GM19452 (cell line): ENCODE results near the gene GMPPB.

Experiments
- ATAC-seq: cut with Tn5 transposase; IDR thresholded peaks from one replicate; pipeline ENCODE4 v1.9.1; 2021; ENCODE audit not compliant: unreplicated experiment

The GMPPB gene

DNA sequence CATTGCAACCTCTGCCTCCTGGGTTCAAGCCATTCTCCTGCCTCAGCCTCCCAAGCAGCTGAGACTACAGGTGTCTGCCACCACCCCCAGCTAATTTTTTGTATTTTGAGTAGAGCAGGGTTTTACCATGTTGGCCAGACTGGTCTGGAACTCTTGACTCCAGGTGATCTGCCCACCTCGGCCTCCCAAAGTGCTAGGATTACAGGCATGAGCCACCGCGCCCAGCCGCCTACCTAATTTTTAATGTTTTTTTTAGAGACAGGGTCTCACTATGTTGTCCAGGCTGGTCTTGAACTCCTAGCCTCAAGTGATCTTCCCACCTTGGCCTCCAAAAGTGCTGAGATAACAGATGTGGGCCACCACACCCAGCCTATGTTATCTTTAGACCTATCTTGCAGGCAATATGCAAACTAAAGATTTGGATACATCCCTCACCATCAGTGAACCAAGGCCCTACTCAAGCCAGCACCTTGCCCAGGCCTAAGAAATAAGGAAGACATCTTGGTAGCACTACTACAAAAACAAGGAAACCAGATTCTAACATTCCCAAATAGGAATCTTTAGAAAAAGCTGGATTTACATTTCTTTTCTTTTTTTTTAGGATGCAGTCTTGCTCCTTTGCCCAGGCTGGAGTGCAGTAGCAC lies 6.3 kb upstream of the GMPPB start:
- ATAC-seq, result no peak

DNA sequence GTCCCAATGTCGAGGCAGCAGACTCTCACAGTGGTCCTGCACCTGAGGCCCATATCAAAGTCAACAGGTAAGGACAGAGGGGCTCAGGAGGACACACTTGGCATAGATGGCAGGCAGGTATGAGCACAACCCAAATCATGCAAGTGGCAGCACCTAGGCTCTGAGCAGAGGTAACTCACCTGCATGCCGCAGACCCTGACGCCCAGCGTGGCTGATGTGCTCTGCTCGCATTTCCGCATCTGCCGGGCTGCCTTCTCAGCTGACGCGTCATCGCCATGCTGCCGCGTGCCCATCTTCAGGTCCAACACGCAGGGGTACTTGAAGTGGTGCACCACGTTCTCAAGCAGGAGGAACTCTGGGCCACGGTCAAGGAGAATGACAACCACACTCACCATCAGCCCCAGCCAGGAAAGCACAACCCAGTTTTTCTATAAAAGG lies 4.2 kb upstream of the GMPPB start:
- ATAC-seq, result no peak

DNA sequence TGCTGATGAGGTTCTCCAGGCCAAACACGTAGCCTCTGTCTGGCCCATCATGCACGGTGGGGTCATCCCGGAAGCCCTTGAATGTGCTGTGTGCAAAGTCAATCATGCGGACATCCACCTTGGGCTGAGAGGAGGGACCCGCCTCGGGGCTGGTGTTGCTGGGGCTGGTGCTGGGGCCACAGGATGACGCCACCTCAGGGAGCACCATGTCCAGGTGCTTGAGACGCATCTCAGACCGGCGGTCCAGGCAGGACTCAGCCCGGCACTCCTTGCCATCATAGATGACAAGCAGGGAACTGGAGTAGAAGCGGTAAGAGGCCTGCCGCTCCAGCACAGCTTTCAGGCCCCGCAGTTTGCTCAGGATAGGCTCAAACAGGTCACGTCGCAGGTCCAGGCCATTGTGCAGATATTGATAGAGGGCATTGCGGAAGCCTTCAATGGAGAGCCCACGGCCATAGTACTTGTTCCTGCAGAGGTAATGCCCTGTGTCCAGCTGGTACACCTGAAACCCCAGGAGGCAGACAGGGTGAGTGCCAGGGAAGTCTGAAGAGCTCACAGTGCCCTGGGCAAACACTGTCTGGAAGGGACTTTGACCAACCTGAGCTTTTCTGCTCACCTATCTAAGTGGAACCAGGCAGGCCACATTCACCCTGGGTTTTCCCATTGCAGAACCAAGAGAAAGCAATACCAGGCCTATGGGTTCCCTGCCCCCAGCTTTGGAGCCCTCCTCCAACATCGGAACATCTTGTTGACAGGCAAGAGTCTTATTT lies 3.6 kb upstream of the GMPPB start:
- ATAC-seq, result no peak

DNA sequence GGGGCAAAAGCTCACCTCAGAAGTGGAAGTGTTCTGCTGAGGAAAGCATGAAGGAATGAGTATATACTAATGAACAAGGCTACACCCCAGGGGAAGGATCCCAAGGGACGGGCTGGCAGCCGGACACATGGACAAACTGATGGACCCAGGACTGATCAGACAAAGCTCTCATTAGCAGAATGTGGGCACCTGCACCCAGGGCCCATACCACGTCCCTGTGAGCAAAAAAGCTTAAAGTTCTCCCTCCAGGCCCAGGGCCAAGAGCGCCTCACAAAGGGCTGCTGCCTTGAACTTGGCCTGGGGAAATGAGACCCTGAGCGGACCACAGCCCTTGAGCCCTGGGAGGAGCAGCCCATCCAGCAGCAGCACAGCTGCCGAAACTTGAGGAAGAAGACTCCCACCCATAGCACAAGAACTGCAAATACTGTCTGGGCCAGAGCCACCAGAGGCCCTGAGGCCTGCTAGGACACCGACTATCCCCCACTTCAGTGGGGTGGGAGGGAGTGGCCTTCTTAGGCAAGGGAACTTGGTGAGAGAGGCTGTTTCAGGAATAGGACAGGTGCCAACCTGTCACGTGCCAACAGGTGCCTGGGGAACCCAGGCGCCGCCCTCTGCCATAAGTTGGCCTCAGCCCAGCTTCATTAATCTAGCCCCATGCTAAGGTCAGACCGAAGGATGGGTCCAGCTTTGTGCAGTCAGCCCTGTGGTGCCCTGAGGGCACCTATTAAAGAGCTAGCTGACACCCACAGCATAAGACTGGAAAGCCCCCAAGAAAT lies 2.3 kb upstream of the GMPPB start:
- no peak for ATAC-seq

DNA sequence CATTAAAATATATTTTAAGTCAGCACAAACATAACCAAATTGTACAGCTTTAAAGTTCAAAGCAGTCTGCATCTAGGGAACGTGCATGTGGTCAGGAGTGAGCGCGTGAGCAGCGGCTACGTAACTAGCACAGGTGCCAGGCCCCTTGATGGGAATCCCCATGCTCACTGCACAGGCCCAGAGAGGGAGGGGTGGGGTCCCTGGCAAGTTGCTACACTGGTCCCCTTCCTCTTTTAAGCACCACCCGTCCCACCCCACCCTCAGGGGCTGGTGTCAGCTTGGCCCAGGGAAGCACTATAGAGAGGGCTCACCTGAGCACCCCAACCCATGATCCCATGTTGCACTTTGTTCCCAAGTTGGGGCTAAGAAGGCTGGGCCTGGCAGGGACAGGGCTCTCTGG lies 835 bp upstream of the GMPPB start:
- ATAC-seq, result no peak

DNA sequence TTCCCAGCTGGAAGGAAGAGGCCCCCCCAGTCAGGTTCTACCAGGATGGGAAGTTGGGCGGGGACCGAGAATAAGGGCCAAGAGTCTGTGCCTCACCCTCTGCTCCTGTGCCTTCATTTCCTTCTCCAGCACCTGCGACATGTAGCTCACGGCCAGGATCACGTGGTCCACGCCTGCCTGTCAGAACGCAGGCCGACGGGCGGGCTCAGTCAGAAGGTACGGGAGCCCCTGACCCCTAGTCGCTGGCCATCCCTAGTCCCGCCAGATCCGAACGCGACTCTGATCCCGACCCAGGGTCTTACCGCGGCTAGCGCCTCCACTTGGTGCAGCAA lies 489 bp downstream of the GMPPB start:
- ATAC-seq, result no peak

DNA sequence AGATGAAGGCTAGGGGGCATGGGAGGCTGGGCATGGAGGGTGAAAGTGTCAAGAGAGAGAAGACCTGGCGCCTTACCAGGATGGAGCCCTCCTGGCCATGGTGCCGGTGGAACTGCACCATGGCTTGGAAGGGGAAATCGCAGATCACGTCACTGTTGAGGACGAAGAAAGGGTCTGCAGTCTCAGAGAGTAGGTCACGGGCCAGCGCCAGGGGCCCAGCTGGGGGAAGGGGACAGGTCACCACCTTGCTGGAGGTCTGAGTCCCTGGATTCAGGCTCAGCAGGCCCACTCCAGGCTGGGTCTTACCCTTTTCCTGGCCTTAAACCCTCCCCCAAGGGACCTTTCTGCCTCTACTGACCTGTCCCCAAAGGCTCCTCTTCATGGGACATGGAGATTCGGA lies 855 bp downstream of the GMPPB start:
- no peak for ATAC-seq

DNA sequence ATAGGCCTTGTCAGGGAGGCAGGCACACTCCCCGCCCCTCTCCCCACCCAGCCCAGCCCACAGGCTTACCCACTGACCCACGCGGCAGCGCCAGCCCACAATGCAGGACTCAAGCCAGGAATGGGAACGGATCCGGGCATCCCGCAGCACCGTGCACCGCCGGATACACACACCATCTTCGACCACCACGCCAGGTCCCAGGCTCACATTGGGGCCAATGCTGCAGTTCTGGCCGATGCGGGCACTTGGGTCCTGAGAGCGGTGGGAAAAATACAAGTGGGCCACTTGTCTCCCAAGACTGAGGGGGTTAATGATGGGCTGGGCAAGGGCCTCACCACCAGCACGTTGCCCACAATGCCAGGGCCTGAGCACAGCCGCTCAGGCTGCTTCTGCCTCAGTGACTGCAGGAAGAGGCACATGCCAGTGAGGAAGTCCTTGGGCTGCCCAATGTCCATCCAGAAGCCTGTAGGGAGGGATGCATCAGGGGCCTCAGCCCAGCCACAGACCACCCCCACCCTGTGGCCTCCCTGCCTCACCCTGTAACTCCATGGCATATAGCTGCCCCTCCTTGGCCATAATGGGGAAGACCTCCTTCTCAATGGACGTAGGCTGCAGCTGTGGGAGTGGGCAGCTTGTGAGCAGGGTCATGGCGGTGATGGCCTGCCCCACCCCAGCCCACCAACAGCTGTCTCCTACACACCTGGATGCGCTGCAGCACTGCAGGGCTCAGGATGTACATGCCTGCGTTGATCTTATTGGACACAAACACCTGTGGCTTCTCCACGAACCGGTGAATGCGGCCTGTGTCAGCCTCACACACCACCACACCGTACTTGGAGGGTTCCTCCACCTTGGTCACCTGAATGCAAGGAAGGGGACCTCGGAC lies 1.6 kb downstream of the GMPPB start:
- ATAC-seq, result no peak

DNA sequence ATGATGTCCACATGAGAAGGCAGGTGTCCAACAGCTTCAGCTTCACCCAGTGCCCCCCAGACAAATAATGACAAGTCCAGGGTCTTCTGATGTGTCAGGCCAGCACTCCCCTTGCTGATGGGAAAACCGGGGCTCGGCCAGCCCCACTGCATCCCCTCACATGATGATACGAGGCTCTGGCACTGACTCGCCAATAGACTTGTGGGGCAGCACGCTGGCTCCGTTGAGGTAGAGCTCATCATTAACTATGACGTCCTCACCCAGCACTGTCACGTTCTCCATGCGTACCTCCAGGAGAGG lies 2.2 kb downstream of the GMPPB start:
- no peak for ATAC-seq

DNA sequence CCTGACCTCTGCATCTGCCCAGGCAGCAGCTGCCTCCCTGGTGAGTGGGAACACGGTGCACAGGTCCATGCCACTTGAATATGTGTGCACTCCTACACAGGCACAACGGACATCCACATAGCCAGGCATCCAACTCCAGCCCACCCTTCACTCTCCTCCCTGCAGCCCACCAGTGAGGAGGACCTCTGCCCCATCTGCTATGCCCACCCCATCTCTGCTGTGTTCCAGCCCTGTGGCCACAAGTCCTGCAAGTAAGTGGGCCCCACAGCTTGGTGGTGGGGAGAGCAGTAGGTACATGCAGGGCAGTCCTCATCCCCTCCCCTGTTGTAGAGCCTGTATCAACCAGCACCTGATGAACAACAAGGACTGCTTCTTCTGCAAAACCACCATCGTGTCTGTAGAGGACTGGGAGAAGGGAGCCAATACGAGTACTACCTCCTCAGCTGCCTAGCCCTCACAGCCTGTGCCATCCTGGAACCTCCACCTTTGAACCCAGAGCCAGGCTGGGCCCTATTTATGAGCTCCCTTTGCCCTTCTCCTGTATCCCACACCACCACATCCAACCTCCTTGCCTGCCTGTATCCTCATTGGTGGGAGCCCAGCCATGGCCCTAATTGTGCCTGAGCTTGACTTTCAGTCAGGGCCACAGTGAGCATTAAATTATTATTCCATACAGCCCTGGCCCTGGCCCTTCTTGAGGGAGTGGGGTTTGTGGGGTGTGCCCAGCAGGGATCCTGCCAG lies 2.7 kb downstream of the GMPPB start:
- ATAC-seq, result no peak

DNA sequence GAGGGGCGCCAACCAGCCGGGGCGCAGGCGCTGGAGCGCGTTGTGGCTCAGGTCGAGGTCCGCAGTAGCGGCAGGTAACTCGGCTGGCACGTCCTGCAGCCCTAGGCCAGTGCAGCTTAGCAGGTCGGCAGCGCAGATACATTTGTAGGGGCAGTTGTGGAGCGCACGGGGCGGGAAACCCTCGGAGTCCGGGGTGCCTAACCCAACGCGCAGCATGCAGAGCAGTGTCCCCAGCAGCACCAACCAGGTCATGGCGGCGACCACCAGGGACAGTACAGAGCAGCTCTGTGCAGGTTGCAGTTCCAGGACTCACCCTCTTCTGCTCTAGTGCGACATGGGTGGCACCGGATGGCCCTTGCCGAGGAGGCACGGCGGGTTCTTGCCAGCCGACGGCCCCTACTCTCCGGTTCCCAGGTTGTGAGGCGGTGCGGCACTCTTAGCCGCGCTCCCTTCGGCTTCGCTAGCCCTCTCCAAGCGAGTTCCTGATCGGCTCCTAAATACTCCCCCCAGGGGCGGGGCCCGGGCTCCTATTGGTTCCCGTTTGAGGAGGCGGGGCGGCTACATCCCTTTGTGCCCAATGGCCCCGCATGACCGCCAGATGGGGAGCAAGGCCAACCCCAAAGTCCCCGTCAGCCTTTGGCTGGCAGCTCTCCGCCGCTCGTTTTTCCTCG lies 4.4 kb downstream of the GMPPB start, which contains the start of gene AMIGO3:
AMIGO3 (minus strand) TSS at position 471 of the 671 bp plus-strand sequence; CDS start at position 252, 219 bp downstream.
- peak; percentile 42 for ATAC-seq

DNA sequence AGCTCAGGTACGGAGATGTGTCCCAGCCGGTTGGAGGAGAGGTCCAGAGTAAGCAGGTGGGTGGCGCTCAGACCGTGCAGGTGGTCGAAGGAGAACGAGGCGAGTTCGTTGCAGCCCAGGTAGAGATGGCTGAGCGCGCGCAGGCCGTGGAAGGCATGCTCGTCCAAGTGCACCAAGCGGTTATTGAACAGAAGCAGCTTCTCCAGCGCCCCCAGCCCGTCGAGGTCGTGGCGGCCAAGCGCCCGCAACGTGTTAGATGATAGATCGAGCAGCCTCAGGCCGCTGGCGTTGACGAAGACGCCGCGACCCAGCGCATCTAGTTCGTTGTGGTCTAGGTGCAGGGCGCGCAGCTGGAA lies 4.9 kb downstream of the GMPPB start:
- no peak for ATAC-seq

DNA sequence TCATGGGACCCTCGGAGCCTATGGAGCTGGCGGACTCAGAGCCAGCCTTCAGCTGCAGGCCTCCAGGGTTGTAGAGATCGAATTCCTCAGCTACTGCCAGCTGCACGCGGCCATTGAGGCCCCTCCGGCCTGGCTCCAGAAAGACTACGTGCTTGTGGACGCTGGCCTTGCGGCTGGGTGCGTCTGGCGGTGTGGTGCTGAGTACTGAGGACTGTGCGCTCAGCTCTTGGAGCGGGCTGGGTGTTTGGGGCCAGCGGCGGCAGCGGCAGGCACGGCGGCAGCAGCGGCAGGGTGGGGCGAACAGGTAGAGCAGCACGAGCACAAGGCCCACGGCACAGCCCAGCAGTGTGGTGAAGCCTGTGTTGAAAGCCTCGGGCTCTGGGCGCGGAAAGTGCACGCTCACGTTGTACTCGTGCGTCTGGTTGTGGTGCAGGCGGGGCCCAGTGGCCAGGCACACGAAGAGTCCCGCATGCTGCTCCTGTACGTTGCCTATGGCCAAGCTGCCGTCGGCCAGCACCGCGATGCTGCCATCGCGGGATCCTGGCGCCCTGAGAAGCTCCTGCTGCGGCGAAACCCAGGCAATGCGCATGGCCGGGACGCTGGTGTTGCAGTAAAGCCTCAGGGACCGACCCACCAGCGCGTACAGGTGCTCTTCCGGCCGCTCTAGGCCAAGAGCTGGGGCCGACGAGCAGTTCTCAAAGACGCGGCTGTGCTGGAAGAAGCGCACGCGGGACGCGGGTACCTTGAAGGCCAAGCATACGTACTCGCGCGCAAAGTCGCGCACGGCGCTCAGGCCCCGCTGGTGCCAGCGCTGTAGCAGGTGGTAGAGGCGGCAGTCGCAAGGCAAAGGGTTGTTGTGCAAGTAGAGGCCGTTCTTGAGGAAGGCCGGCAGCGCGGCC lies 5.5 kb downstream of the GMPPB start:
- ATAC-seq, result no peak

DNA sequence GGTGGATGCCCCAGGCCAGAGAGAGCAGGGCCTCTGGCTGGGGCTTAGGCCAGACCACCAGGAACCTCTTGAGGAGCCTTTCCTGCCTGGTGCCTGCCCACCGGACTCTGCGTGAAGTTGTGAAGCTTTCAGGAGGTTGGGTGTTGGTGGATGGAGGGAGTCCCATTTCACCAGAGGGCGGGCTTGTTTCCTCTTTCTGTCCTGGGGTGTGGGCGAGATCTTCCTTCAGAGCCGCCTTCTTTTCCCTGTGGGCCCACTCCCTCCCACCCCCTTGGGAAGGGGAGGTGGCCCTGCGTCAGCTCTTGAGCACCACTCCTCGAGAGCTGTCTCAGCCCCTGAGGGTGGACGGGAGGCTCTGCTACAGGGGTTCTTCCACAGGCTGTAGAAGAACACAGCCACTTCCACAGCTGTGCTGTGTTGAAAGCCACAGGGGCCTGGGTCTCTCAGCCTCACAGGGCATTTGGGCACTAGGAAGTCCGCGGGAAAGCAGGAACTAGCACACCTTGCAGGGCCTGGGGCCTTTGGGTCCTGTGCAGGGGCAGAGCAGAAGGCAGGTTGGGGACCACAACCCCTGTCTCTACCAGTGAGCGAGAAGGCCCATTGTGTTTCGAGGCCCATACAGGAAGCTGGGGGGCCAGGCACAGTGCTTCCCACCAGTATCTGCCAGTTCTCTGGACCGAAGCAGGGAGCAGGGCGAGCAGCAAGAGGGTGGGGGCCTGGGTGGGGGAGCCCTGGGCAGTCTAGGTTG lies 6.4 kb downstream of the GMPPB start:
- no peak for ATAC-seq

DNA sequence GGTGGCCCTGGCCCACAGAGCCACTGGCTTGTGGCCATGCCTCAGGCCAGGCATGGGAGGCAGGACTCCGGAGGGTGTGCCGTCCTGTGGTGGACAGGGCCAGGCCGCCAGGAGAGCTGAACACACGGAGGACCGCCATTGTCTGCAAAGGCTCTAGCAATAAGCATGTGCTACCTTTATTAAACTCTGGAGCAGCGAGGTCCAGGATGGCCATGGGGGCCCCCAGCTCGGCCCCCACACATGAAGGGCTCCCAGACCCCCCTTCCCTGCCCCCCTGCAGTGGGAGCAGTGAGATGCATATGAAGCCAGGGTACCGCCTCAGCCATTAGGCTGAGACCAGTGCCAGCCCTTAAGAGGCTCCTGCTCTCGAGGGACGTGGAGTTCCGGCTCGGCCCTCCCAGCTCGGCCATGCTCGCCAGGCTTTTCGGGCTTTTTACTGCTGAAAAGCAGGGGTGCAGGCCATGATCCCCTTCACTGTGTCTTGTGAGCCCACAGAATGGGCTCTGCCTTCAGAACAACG lies 7.0 kb downstream of the GMPPB start:
- ATAC-seq, result no peak

DNA sequence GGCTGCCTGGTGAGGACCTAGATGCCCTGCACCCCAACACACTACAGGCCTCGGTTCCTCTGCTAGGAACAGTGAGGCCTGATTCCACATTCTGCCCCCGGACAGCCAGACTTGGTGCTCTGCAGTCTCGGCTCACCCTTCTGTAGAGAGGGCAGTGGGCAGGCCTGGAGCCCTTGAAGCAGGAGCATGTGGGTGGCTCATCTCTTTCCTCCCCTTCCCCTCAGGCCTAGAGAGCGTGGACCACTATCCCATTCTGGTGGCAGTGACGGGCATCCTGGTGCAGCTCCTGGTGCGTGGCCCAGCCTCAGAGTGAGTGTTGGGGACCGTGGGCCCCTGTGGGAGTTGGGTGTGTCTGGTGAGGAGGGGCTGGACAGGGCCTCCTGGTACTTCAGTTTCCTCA lies 7.6 kb downstream of the GMPPB start:
- ATAC-seq, result no peak

DNA sequence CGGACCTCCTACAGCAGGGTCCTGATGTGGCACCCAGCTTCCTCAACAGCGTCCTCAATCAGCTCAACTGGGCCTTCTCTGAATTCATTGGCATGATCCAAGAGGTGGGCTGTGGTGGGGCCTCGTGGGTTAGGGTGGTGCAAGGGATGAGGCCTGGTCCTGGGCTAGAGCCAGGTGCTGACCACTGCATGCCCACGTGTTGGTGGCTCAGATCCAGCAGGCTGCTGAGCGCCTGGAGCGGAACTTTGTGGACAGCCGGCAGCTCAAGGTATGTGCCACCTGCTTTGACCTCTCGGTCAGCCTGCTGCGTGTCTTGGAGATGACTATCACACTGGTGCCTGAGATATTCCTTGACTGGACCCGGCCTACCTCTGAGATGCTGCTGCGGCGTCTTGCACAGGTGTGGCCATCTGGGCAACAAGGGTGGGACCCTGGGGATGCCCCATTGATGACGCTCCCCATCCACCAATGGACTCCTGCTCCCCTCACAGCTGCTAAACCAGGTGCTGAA lies 8.1 kb downstream of the GMPPB start:
- ATAC-seq, result no peak
